Prostate gland (tissue), 2 donors: ENCODE measurements around the gene GRIA4.

Experiments
- POLR2A ChIP-seq: fragments of 450-650 bp; IDR thresholded peaks from one replicate; pipeline ENCODE4 v1.6.1; 2016; ENCODE audit warnings: antibody characterized with exemption, mild to moderate bottlenecking
- POLR2AphosphoS5 ChIP-seq: sonication (generic); formaldehyde crosslinking; IDR thresholded peaks from one replicate; pipeline ENCODE4 v1.6.1; 2017; ENCODE audit warnings: antibody characterized with exemption
- TF ChIP-seq, protein P1 (sequence below), 4 experiments: fragments of 200-600 bp in 2 of 4; fragments of 450-650 bp in 2 of 4; sonication (generic) in 2 of 4; IDR thresholded peaks; 1 replicate in 3 of 4; 2 replicates in 1 of 4; pipeline ENCODE4 v1.5.1; 2016 to 2019; ENCODE audit warnings: antibody characterized with exemption in 4 of 4, mild to moderate bottlenecking in 2 of 4, moderate library complexity in 2 of 4

DNA sequence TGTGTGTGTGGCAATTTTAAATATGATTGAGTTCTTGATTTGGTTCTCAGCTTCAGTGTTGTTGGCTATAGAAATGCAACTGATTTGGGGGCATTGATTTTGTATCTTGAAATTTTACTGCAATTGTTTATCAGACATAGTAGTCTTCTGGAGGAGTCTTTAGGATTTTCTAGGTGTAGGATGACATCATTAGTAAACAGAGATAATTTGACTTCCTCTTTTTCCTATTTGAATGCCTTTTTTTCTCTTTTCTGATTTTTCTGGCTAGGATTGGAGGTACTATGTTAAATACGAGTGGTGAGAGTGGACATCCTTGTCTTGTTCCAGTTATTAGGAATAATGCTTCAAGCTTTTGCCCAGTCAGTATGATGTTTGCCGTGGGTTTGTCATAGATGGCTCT lies 287.3 kb downstream of the GRIA4 start:
- TF ChIP-seq, protein P1, sequence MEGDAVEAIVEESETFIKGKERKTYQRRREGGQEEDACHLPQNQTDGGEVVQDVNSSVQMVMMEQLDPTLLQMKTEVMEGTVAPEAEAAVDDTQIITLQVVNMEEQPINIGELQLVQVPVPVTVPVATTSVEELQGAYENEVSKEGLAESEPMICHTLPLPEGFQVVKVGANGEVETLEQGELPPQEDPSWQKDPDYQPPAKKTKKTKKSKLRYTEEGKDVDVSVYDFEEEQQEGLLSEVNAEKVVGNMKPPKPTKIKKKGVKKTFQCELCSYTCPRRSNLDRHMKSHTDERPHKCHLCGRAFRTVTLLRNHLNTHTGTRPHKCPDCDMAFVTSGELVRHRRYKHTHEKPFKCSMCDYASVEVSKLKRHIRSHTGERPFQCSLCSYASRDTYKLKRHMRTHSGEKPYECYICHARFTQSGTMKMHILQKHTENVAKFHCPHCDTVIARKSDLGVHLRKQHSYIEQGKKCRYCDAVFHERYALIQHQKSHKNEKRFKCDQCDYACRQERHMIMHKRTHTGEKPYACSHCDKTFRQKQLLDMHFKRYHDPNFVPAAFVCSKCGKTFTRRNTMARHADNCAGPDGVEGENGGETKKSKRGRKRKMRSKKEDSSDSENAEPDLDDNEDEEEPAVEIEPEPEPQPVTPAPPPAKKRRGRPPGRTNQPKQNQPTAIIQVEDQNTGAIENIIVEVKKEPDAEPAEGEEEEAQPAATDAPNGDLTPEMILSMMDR (IDR thresholded peaks at IDR 0.05): no peak
- TF ChIP-seq POLR2AphosphoS5: no peak
- TF ChIP-seq POLR2A: no peak
